Testis (tissue), 2 donors: ENCODE data around the gene YIPF7.

ENCODE experiments used
- POLR2A ChIP-seq: fragments of 450-650 bp; IDR thresholded peaks from one replicate; pipeline ENCODE4 v1.6.1; 2017; ENCODE audit warnings: antibody characterized with exemption, mild to moderate bottlenecking, moderate library complexity
- TF ChIP-seq, protein P1 (sequence below), 3 experiments: fragments of 450-650 bp in 2 of 3; fragments of 200-600 bp in 1 of 3; sonication (generic) in 1 of 3; IDR thresholded peaks; one replicate each; pipeline ENCODE4 v1.5.1; 2016 to 2019; ENCODE audit warnings: antibody characterized with exemption in 3 of 3, mild to moderate bottlenecking in 2 of 3, moderate library complexity in 1 of 3

DNA sequence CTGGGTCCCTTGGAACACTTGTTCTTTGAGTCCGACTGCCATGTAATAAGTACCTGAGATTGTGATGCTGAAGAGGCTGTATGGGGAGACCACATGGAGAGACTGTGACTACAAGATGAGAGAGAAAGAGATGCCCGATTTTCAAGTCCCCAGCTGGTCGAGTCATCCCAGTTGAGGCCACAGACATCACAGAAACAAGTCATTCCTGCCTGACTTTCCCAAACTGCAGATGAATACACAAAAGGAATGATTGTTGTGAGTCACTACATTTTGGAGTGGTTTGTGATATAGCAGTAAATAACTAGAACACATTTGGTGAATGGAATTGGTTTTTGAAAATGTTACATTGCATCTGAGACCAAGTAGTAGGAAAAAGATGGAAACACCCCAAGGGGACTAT lies 9.0 kb upstream of the YIPF7 start:
- TF ChIP-seq, protein P1, sequence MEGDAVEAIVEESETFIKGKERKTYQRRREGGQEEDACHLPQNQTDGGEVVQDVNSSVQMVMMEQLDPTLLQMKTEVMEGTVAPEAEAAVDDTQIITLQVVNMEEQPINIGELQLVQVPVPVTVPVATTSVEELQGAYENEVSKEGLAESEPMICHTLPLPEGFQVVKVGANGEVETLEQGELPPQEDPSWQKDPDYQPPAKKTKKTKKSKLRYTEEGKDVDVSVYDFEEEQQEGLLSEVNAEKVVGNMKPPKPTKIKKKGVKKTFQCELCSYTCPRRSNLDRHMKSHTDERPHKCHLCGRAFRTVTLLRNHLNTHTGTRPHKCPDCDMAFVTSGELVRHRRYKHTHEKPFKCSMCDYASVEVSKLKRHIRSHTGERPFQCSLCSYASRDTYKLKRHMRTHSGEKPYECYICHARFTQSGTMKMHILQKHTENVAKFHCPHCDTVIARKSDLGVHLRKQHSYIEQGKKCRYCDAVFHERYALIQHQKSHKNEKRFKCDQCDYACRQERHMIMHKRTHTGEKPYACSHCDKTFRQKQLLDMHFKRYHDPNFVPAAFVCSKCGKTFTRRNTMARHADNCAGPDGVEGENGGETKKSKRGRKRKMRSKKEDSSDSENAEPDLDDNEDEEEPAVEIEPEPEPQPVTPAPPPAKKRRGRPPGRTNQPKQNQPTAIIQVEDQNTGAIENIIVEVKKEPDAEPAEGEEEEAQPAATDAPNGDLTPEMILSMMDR (IDR thresholded peaks at IDR 0.05) = no peak
- TF ChIP-seq POLR2A = no peak
